ENCODE results near the gene ANO5. TPM values are rescaled to one million over a fixed set of nuclear protein-coding genes. Genes with fewer than 3 reads are reported as not detected.

Gene ANO5
- total RNA-seq, 1 donor from 2014 or later, result 3.5 TPM

DNA sequence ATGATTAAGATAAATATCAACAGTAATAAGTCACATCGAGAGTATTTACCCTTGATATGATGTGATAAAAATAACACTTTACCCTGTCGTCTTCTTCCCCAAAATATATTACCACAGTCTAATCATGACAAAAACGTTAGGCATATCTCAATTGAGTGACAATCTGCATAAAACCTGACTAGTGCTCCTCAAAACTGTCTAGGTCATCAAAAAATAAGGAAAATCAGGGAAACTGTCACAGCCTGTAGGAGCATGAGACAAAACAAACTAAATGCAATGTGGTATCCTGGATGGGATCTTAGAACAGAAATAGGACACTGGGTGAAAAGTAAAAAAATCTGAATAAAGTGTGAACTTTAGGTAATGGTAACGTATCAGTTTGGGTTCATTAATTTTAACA is 19.4 kb upstream of the ANO5 start:
- H3K4me1 Mint-ChIP-seq (ENCODE audit: unreplicated experiment), result no peaks in the 10 kb centered on the region

DNA sequence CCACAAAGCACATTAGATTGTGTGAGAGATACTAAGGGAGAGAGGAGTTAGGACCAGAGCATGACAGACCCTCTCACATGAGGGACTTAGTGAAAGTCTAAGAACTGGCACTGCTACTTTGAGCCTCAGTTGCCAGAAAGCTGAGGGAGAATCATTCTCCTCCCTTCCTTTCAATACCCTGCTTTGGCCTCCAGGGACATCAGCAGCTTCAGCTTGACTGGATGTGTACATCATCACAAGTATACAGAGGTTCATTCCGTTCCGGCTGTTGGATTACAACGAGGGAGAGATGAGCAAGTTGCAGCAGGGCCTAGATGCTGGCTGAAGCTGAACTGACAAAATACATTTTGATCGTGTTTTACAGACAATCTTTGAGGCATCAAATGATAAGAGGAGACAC is 15.7 kb upstream of the ANO5 start:
- peak; percentile 47 for TF ChIP-seq CTCF (IDR thresholded peaks at IDR 0.05; ENCODE audit: unreplicated experiment)
- Mint-ChIP-seq H3K4me1 (ENCODE audit: unreplicated experiment) (no peaks in the 10 kb centered on the region), H3K36me3 (ENCODE audit: low read depth, unreplicated experiment) (no peaks in the 10 kb centered on the region), H3K4me3 (ENCODE audit: unreplicated experiment) (no peak overlapping the region), H3K27ac (ENCODE audit: unreplicated experiment) (no peak overlapping the region), H3K27me3 (ENCODE audit: unreplicated experiment) (no peaks in the 10 kb centered on the region), H3K9me3 (ENCODE audit: unreplicated experiment) (no peaks in the 10 kb centered on the region)
- no peak for DNase-seq (ENCODE audit: low spot score)

More for the DNA sequence above, 19.4 kb upstream of the ANO5 start:
- no peak overlapping the region for H3K4me3 Mint-ChIP-seq (ENCODE audit: unreplicated experiment)
- H3K27ac Mint-ChIP-seq (ENCODE audit: unreplicated experiment), result no peak overlapping the region
- no peaks in the 10 kb centered on the region for H3K9me3 Mint-ChIP-seq (ENCODE audit: unreplicated experiment)
- DNase-seq (ENCODE audit: low spot score), result no peak
- no peaks in the 10 kb centered on the region for H3K36me3 Mint-ChIP-seq (ENCODE audit: low read depth, unreplicated experiment)
- H3K27me3 Mint-ChIP-seq (ENCODE audit: unreplicated experiment), result no peaks in the 10 kb centered on the region
- no peak for TF ChIP-seq CTCF (IDR thresholded peaks at IDR 0.05; ENCODE audit: unreplicated experiment)

DNA sequence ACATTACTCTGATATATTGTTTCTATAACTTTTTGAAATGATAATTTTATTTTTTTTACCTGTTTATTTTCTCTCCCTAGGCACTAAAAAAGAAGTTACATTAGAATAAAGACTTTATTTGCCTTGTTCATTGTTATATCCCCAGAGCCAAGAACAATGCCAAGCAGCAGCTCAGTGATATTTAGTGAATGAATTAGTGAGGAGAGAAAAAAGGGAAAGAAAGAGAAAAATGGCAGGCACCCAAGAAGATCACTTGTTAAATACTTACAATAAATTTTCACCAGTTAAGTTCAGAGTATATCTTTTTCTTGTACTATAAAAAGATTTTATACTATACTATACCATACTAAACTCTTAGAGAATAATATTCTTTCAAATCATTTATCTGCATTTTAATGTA is 13.3 kb upstream of the ANO5 start:
- no peak overlapping the region for H3K27ac Mint-ChIP-seq (ENCODE audit: unreplicated experiment)

GRCh38 chr11:22180131-22180530 is 12.8 kb upstream of the ANO5 start:
- no peak for TF ChIP-seq CTCF (IDR thresholded peaks at IDR 0.05; ENCODE audit: unreplicated experiment)

More for the DNA sequence above, 13.3 kb upstream of the ANO5 start:
- Mint-ChIP-seq H3K36me3 (ENCODE audit: low read depth, unreplicated experiment) (no peaks in the 10 kb centered on the region), H3K27me3 (ENCODE audit: unreplicated experiment) (no peaks in the 10 kb centered on the region), H3K4me3 (ENCODE audit: unreplicated experiment) (no peak overlapping the region), H3K4me1 (ENCODE audit: unreplicated experiment) (no peaks in the 10 kb centered on the region), H3K9me3 (ENCODE audit: unreplicated experiment) (no peaks in the 10 kb centered on the region)
- no peak for DNase-seq (ENCODE audit: low spot score)
- no peak for TF ChIP-seq CTCF (IDR thresholded peaks at IDR 0.05; ENCODE audit: unreplicated experiment)

DNA sequence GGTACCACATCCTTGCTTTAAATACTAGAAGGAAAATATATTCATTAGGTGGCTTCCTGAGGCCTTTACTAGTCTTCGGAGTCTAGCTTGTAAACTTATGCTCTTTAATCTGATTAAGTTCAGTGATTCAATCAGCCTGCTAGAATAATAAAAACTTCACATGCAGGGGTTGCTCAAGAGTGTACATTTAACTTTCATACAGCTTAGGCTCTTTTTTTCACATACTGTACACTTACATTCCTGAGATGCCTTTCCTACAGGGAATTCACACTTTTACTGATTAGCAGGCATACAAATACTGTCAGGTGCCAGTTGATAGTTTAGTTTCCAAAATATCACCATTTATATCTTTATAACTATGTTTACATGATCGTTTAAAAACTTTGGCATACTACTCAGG is 3.2 kb upstream of the ANO5 start:
- Mint-ChIP-seq H3K9me3 (ENCODE audit: unreplicated experiment) (no peaks in the 10 kb centered on the region), H3K36me3 (ENCODE audit: low read depth, unreplicated experiment) (no peaks in the 10 kb centered on the region), H3K4me1 (ENCODE audit: unreplicated experiment) (peaks cover 7% of the 10 kb centered on the region), H3K4me3 (ENCODE audit: unreplicated experiment) (no peak overlapping the region), H3K27ac (ENCODE audit: unreplicated experiment) (no peak overlapping the region), H3K27me3 (ENCODE audit: unreplicated experiment) (no peaks in the 10 kb centered on the region)
- no peak for TF ChIP-seq CTCF (IDR thresholded peaks at IDR 0.05; ENCODE audit: unreplicated experiment)
- DNase-seq (ENCODE audit: low spot score), result no peak

More at GRCh38 chr11:22180131-22180530, 12.8 kb upstream of the ANO5 start:
- H3K4me3 Mint-ChIP-seq (ENCODE audit: unreplicated experiment), result no peak overlapping the region
- H3K4me1 Mint-ChIP-seq (ENCODE audit: unreplicated experiment), result no peaks in the 10 kb centered on the region
- DNase-seq (ENCODE audit: low spot score), result no peak
- H3K9me3 Mint-ChIP-seq (ENCODE audit: unreplicated experiment), result no peaks in the 10 kb centered on the region
- H3K27ac Mint-ChIP-seq (ENCODE audit: unreplicated experiment), result no peak overlapping the region
- no peaks in the 10 kb centered on the region for H3K27me3 Mint-ChIP-seq (ENCODE audit: unreplicated experiment)
- H3K36me3 Mint-ChIP-seq (ENCODE audit: low read depth, unreplicated experiment), result no peaks in the 10 kb centered on the region
